Mammary epithelial cell (primary cell): Measurements from ENCODE around the gene APOBEC3G.

Experiments used
- EZH2 ChIP-seq: IDR thresholded peaks from 2 replicates; pipeline ENCODE4 v1.6.1; 2012; ENCODE audit warnings: low read length, inconsistent platforms, borderline replicate concordance
- TF ChIP-seq, protein P1 (sequence below), 2 donors: IDR thresholded peaks in 1 of 2; conservative IDR thresholded peaks in 1 of 2; 2 replicates each; pipeline ENCODE4 v1.5.1; 2011 to 2012; ENCODE audit warnings: inconsistent platforms in 2 of 2, low read length in 2 of 2, mild to moderate bottlenecking in 2 of 2, control low read depth in 1 of 2, low read depth in 1 of 2; ENCODE audit not compliant: insufficient read depth in 1 of 2; ENCODE audit errors: extremely low read depth in 1 of 2

DNA sequence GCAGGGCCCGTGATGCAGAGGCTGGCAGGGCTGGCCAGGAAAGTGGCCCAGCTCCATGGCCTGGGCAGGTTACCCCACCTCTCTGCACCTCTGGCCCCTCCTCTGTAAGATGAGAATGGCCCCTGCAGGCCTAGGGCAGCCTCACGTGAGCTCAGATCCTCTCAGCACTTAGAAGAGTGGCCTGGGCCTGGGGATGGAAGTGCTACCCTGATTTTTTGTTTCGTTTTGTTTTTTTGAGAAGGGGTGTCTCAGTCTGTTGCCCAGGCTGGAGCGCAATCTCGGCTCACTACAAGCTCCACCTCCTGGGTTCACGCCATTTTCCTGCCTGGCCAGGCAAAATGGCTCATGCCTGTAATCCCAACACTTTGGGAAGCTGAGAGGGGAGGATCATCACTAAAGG, 21.0 kb downstream of the APOBEC3G start:
- TF ChIP-seq, protein P1, sequence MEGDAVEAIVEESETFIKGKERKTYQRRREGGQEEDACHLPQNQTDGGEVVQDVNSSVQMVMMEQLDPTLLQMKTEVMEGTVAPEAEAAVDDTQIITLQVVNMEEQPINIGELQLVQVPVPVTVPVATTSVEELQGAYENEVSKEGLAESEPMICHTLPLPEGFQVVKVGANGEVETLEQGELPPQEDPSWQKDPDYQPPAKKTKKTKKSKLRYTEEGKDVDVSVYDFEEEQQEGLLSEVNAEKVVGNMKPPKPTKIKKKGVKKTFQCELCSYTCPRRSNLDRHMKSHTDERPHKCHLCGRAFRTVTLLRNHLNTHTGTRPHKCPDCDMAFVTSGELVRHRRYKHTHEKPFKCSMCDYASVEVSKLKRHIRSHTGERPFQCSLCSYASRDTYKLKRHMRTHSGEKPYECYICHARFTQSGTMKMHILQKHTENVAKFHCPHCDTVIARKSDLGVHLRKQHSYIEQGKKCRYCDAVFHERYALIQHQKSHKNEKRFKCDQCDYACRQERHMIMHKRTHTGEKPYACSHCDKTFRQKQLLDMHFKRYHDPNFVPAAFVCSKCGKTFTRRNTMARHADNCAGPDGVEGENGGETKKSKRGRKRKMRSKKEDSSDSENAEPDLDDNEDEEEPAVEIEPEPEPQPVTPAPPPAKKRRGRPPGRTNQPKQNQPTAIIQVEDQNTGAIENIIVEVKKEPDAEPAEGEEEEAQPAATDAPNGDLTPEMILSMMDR (conservative IDR thresholded peaks at IDR 0.05 in 1 of 2, IDR thresholded peaks at IDR 0.05 in 1 of 2; ENCODE audit: extremely low read depth in 1 of 2, insufficient read depth in 1 of 2, low read depth in 1 of 2, low read length in 2 of 2), result no peak
- no peak for TF ChIP-seq EZH2
